Measurements from ENCODE around the gene SELENON.

The SELENON gene

GRCh38 chr1:25771221-25772114 lies 28.5 kb upstream of the SELENON start:
- DNase-seq, result no peak

- DNase-seq, result no peak
These were observed 27.8 kb upstream of the SELENON start for GRCh38 chr1:25772164-25772563.

GRCh38 chr1:25772692-25773245 lies 27.2 kb upstream of the SELENON start:
- no peak for DNase-seq

- DNase-seq, result no peak
These were observed 26.4 kb upstream of the SELENON start for GRCh38 chr1:25773441-25774125.

GRCh38 chr1:25774206-25774803 lies 25.7 kb upstream of the SELENON start:
- DNase-seq, result no peak

- no peak for DNase-seq
These were observed 24.8 kb upstream of the SELENON start for GRCh38 chr1:25774921-25775771.

GRCh38 chr1:25779388-25779787 lies 20.6 kb upstream of the SELENON start:
- DNase-seq, result no peak

GRCh38 chr1:25779894-25780293 lies 20.1 kb upstream of the SELENON start:
- DNase-seq, result no peak

GRCh38 chr1:25780318-25781129 lies 19.5 kb upstream of the SELENON start:
- DNase-seq, result no peak

- no peak for DNase-seq
These were observed 18.9 kb upstream of the SELENON start for GRCh38 chr1:25781130-25781433.

- DNase-seq, result no peak
These were observed 17.3 kb upstream of the SELENON start for GRCh38 chr1:25782608-25783201.

GRCh38 chr1:25784575-25785051 lies 15.4 kb upstream of the SELENON start:
- no peak for DNase-seq

- DNase-seq, result no peak
These were observed 14.5 kb upstream of the SELENON start for GRCh38 chr1:25785333-25786067.

GRCh38 chr1:25786887-25787759 lies 12.9 kb upstream of the SELENON start:
- DNase-seq, result no peak

GRCh38 chr1:25787760-25788166 lies 12.2 kb upstream of the SELENON start:
- no peak for DNase-seq

GRCh38 chr1:25790472-25790871 lies 9.5 kb upstream of the SELENON start:
- DNase-seq, result no peak

GRCh38 chr1:25792115-25792514 lies 7.9 kb upstream of the SELENON start:
- DNase-seq, result no peak

- no peak for DNase-seq
These were observed 6.3 kb upstream of the SELENON start for GRCh38 chr1:25793585-25794170.

- DNase-seq, result no peak
These were observed 5.7 kb upstream of the SELENON start for GRCh38 chr1:25794325-25794724.
